ENCODE measurements around the gene NEDD9. TPM values are rescaled to one million over a fixed set of nuclear protein-coding genes. Genes with fewer than 3 reads are reported as not detected.

NEDD9 gene
- total and polyA plus RNA-seq, 2 of the 13 experiments (the other 11 are each of a cell fraction or from before 2014, with no cell fraction given): 27.1 to 389 TPM

- TF ChIP-seq ATF2 (CRISPR knock-in tag; IDR thresholded peaks at IDR 0.05) (0 out of 2 replicates have a peak, but pooled peaks have one; percentile 35), IRF2 (CRISPR knock-in tag; IDR thresholded peaks at IDR 0.05) (peak; percentile 69), NR2F6 (IDR thresholded peaks at IDR 0.05) (peak; percentile 85), NR2F6 (CRISPR knock-in tag; IDR thresholded peaks at IDR 0.05) (peak; percentile 87), ZNF331 (CRISPR knock-in tag; IDR thresholded peaks at IDR 0.05) (peak; percentile 71; the same call in 1 of the 2 replicates), FOXK1 (CRISPR knock-in tag; IDR thresholded peaks at IDR 0.05; ENCODE audit: borderline replicate concordance, low read depth) (0 out of 2 replicates have a peak, but pooled peaks have one; percentile 40), AHR (CRISPR knock-in tag; IDR thresholded peaks at IDR 0.05) (0 out of 2 replicates have a peak, but pooled peaks have one; percentile 39), ZBTB25 (CRISPR knock-in tag; IDR thresholded peaks at IDR 0.05) (0 out of 2 replicates have a peak, but pooled peaks have one; percentile 25), TFAP4 (IDR thresholded peaks at IDR 0.05; ENCODE audit: borderline replicate concordance, low read depth) (no peak), CBX5 (CRISPR knock-in tag; IDR thresholded peaks at IDR 0.05; ENCODE audit: borderline replicate concordance) (peak; percentile 79; the same call in 1 of the 2 replicates), ZSCAN9 (CRISPR knock-in tag; IDR thresholded peaks at IDR 0.05; ENCODE audit: borderline replicate concordance) (peak; percentile 44; the same call in 1 of the 2 replicates), FOSL2 (CRISPR knock-in tag; IDR thresholded peaks at IDR 0.05) (peak; percentile 81), ZBTB43 (CRISPR knock-in tag; conservative IDR thresholded peaks at IDR 0.05) (no peak), ARID4A (CRISPR knock-in tag; IDR thresholded peaks at IDR 0.05; ENCODE audit: borderline replicate concordance) (peak; percentile 8; the same call in 1 of the 2 replicates), FOXO1 (CRISPR knock-in tag; IDR thresholded peaks at IDR 0.05) (peak; percentile 35; the same call in 1 of the 2 replicates), CHD2 (IDR thresholded peaks at IDR 0.05; ENCODE audit: low read depth, low read length) (0 out of 2 replicates have a peak, but pooled peaks have one; percentile 28), CEBPG (CRISPR knock-in tag; IDR thresholded peaks at IDR 0.05) (0 out of 2 replicates have a peak, but pooled peaks have one; percentile 43), ZSCAN29 (CRISPR knock-in tag; conservative IDR thresholded peaks at IDR 0.05) (0 out of 2 replicates have a peak, but pooled peaks have one; percentile 52), MIER3 (CRISPR knock-in tag; IDR thresholded peaks at IDR 0.05; ENCODE audit: borderline replicate concordance) (peak; percentile 23; the same call in 1 of the 2 replicates), ZNF570 (CRISPR knock-in tag; IDR thresholded peaks at IDR 0.05; ENCODE audit: borderline replicate concordance) (no peak)
Measured at GRCh38 chr6:11144393-11144851, 88.0 kb downstream of the NEDD9 start (continued).

Data from HepG2 (cell line).